GM12875 (cell line): Measurements from ENCODE around the gene PDLIM5.

ENCODE experiments used
- H3K4me3 ChIP-seq: one replicate; pipeline ENCODE4 v1.5.1; 2011; ENCODE audit warnings: low read depth, low read length, control low read depth
- CTCF ChIP-seq: IDR thresholded peaks from 2 replicates; pipeline ENCODE4 v1.5.1; 2011; ENCODE audit warnings: low read depth, mild to moderate bottlenecking, control low read depth, inconsistent platforms, low read length, moderate library complexity, borderline replicate concordance; ENCODE audit not compliant: insufficient read depth

Gene PDLIM5

GRCh38 chr4:94577136-94577535, 125.4 kb downstream of the PDLIM5 start:
- TF ChIP-seq CTCF: no peak
- H3K4me3 ChIP-seq: no peak overlapping the region

GRCh38 chr4:94578195-94578594, 126.5 kb downstream of the PDLIM5 start:
- H3K4me3 ChIP-seq: no peak overlapping the region
- TF ChIP-seq CTCF: no peak

- no peak overlapping the region for H3K4me3 ChIP-seq
- TF ChIP-seq CTCF: no peak
These were observed 130.0 kb downstream of the PDLIM5 start for GRCh38 chr4:94581766-94582165.

- no peak for TF ChIP-seq CTCF
- no peak overlapping the region for H3K4me3 ChIP-seq
These were observed 130.8 kb downstream of the PDLIM5 start for GRCh38 chr4:94582517-94582916.

DNA sequence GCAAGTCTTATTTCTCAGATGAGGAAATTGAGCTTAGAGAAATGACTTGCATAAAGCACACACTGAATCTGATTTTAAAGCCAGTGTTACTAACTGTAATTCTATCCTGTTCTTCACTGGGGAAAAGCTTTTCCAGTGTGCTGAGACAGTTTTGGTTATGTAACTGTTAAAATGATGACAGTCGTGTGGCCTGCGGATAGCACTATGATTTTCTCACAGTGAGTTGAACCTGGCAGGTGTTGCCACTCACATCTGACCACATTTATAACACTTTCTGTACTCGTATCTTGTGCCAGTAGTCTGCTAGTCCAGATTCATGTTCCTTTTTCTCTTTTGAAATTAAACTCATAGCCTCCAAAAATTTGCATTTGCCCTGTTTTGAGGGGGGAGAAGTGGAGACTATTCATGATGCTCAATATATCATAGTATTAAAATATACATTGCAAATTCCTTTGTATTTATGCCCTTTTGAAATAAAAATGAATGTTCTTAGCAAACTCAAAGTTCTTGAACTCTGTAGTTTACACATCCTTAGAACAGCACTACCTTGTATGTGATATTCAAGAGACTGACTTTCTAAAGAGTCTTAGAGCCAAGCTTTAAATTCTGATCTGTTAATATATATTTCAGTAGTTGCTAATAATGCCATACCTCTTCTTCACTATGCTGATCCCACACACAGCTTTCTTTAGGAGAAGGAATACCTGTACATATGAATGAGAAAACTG, 132.3 kb downstream of the PDLIM5 start:
- H3K4me3 ChIP-seq: no peak overlapping the region
- no peak for TF ChIP-seq CTCF

GRCh38 chr4:94588896-94589693, 137.4 kb downstream of the PDLIM5 start:
- H3K4me3 ChIP-seq: no peak overlapping the region
- TF ChIP-seq CTCF: no peak

GRCh38 chr4:94590493-94590892, 138.8 kb downstream of the PDLIM5 start:
- no peak for TF ChIP-seq CTCF
- H3K4me3 ChIP-seq: no peak overlapping the region
